Measurements from ENCODE around the gene MIGA2. TPM values are rescaled to one million over a fixed set of nuclear protein-coding genes. Genes with fewer than 3 reads are reported as not detected.
A peak's percentile ranks its signal among the peaks of the same experiment; 100 is the strongest.

Gene MIGA2
- total and polyA plus RNA-seq, 5 donors: 30.3 to 40.7 (median 35.8) TPM

DNA sequence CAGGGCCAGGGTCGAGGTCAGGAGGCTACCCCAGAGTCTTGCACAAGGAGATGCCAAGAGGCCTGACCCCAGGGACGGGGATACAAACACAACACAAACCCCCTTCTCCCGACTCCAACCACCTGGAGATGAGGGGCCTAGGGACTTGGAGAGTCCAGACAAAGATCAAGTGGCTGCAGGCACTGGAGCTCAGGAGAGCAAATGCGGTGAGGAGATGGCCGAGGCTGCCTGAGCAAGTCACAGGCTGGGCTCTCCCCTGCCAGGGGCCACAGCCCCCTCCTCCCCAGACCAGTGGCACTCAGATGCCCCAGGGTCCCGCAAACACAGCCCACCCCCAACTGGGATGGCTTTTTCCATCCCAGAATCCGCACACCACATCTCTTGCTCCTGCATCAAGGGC is 24.1 kb upstream of the MIGA2 start:
- DNase-seq (no peak), ATAC-seq (no peak)
- intact Hi-C loops (cut with DNase I): no loop called here
- WGBS: 89% methylated on average over 7 of the region's 7 CpGs
- Histone ChIP-seq H3K27ac (ENCODE audit: low read length) (no peak overlapping the region), H3K4me3 (ENCODE audit: low read length) (no peak overlapping the region), H3K4me1 (ENCODE audit: control insufficient read depth, insufficient read depth, low read length) (no peaks in the 10 kb centered on the region), H3K9me3 (ENCODE audit: control insufficient read depth, low read length) (no peaks in the 10 kb centered on the region), H3K27me3 (ENCODE audit: control insufficient read depth, insufficient read depth) (no peaks in the 10 kb centered on the region)

GRCh38 chr9:129012893-129013448 is 23.5 kb upstream of the MIGA2 start:
- WGBS: 96% methylated on average over 16 of the region's 16 CpGs
- no peak overlapping the region for H3K27ac ChIP-seq (ENCODE audit: low read length)
- H3K27me3 ChIP-seq (ENCODE audit: control insufficient read depth, insufficient read depth): no peaks in the 10 kb centered on the region
- DNase-seq (peak in 1 of 3 donors; percentile 19), ATAC-seq (no peak)
- H3K4me1 ChIP-seq (ENCODE audit: control insufficient read depth, insufficient read depth, low read length): no peaks in the 10 kb centered on the region
- H3K9me3 ChIP-seq (ENCODE audit: control insufficient read depth, low read length): no peaks in the 10 kb centered on the region
- H3K4me3 ChIP-seq (ENCODE audit: low read length): no peak overlapping the region
- intact Hi-C loops (cut with DNase I): no loop called here

GRCh38 chr9:129013674-129014073 is 22.8 kb upstream of the MIGA2 start:
- Histone ChIP-seq H3K9me3 (ENCODE audit: control insufficient read depth, low read length) (no peaks in the 10 kb centered on the region), H3K4me1 (ENCODE audit: control insufficient read depth, insufficient read depth, low read length) (no peaks in the 10 kb centered on the region), H3K27me3 (ENCODE audit: control insufficient read depth, insufficient read depth) (no peaks in the 10 kb centered on the region), H3K4me3 (ENCODE audit: low read length) (no peak overlapping the region), H3K27ac (ENCODE audit: low read length) (no peak overlapping the region)
- intact Hi-C loops (cut with DNase I): no loop called here
- WGBS: 95% methylated on average over 11 of the region's 11 CpGs
- peak in 1 of 3 donors; percentile 53 for DNase-seq
- no peak for ATAC-seq

- 95% methylated on average over 11 of the region's 11 CpGs for WGBS
- DNase-seq (peak in 1 of 3 donors; percentile 52), ATAC-seq (no peak)
- Histone ChIP-seq H3K9me3 (ENCODE audit: control insufficient read depth, low read length) (no peaks in the 10 kb centered on the region), H3K4me3 (ENCODE audit: low read length) (no peak overlapping the region), H3K27me3 (ENCODE audit: control insufficient read depth, insufficient read depth) (no peaks in the 10 kb centered on the region), H3K27ac (ENCODE audit: low read length) (no peak overlapping the region), H3K4me1 (ENCODE audit: control insufficient read depth, insufficient read depth, low read length) (no peaks in the 10 kb centered on the region)
- intact Hi-C loops (cut with DNase I): no loop called here
Observed at GRCh38 chr9:129014124-129014523, 22.3 kb upstream of the MIGA2 start.

- DNase-seq: no peak
- Histone ChIP-seq H3K27ac (ENCODE audit: low read length) (no peak overlapping the region), H3K4me3 (ENCODE audit: low read length) (no peak overlapping the region), H3K27me3 (ENCODE audit: control insufficient read depth, insufficient read depth) (no peaks in the 10 kb centered on the region), H3K4me1 (ENCODE audit: control insufficient read depth, insufficient read depth, low read length) (no peaks in the 10 kb centered on the region), H3K9me3 (ENCODE audit: control insufficient read depth, low read length) (no peaks in the 10 kb centered on the region)
- WGBS: 82% methylated on average over 8 of the region's 8 CpGs
- intact Hi-C loops (cut with DNase I): no loop called here
- ATAC-seq: no peak
Observed at GRCh38 chr9:129014608-129015007, 21.8 kb upstream of the MIGA2 start.

DNA sequence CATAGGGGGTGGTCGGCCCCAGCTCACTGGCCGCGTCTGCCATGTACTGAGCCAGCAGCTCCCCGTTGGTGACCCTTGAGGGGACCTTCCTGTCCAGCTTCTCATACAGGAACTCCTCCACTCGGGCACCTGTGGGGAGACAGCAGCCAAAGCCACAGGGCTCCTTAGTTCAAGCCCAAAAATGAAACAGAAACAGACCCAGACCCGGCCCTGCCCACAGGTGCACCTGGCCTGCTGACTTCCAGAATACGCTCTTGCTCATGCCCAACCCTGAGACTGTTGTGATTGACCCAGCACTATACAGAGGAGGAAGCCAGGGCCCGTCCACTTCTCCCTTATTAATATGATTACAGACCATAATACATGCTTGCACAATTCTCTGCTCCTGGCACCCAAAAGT is 15.3 kb upstream of the MIGA2 start:
- Histone ChIP-seq H3K4me3 (ENCODE audit: low read length) (no peak overlapping the region), H3K27ac (ENCODE audit: low read length) (no peak overlapping the region), H3K9me3 (ENCODE audit: control insufficient read depth, low read length) (no peaks in the 10 kb centered on the region), H3K27me3 (ENCODE audit: control insufficient read depth, insufficient read depth) (no peaks in the 10 kb centered on the region), H3K4me1 (ENCODE audit: control insufficient read depth, insufficient read depth, low read length) (no peaks in the 10 kb centered on the region)
- intact Hi-C loops (cut with DNase I): no loop called here
- 70% methylated on average over 8 of the region's 8 CpGs for WGBS
- no peak for DNase-seq
- ATAC-seq: no peak

GRCh38 chr9:129022037-129022436 is 14.4 kb upstream of the MIGA2 start:
- Histone ChIP-seq H3K27ac (ENCODE audit: low read length) (no peak overlapping the region), H3K4me3 (ENCODE audit: low read length) (no peak overlapping the region), H3K27me3 (ENCODE audit: control insufficient read depth, insufficient read depth) (no peaks in the 10 kb centered on the region), H3K4me1 (ENCODE audit: control insufficient read depth, insufficient read depth, low read length) (no peaks in the 10 kb centered on the region), H3K9me3 (ENCODE audit: control insufficient read depth, low read length) (no peaks in the 10 kb centered on the region)
- DNase-seq: peak in 1 of 3 donors; percentile 23
- intact Hi-C loops (cut with DNase I): no loop called here
- ATAC-seq: no peak
- 87% methylated on average over 9 of the region's 9 CpGs for WGBS

DNA sequence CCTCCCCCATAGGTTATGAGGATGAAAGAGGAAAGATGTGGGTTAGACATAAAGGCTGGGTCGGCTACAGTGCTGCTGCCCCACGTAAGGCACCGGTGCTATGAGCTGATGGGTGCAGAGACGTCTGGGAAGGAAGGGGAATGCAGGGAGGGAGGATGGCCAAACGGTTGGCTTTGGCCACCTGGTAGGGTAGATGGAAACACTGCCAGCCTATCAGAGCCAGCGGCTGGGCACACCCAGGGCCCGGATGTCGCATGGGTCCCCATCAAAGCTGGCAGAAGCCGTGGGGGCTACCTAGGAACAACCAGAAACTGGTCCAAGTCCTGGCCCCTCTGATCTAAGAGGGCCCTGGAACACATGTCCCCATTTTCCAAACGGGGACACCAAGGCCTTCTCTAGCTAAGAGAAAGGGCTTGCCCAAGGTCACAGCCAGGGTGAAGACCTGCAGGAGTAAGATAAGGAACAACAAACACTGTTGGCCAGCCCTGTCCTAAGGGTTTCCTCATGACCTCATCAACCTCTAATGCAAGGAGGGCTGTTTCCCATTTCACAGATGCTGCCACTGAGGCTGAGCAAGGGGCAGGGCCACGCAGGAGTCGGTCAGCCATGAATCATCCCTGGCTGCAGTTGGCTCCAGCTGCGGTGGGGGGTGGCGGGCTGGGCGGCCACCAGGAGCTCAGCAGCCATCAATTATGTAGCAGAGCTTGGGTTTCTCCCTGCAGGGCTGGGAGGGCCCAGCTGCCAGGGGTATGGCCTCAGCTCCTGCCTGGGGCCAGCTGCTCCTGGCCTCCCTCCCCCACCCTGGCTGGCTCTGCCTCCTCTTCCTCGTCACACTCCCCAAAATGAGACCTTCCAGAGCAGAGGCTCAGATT is 13.2 kb upstream of the MIGA2 start:
- peak in 1 of 2 donors; percentile 5 for ATAC-seq
- DNase-seq: peak; percentile 77 to 87 (median 82)
- intact Hi-C loops (cut with DNase I): no loop called here
- Histone ChIP-seq H3K9me3 (ENCODE audit: control insufficient read depth, low read length) (no peaks in the 10 kb centered on the region), H3K27ac (ENCODE audit: low read length) (no peak overlapping the region), H3K4me3 (ENCODE audit: low read length) (no peak overlapping the region), H3K4me1 (ENCODE audit: control insufficient read depth, insufficient read depth, low read length) (peaks cover 3% of the 10 kb centered on the region), H3K27me3 (ENCODE audit: control insufficient read depth, insufficient read depth) (no peaks in the 10 kb centered on the region)
- WGBS: 69% methylated on average over 16 of the region's 16 CpGs

DNA sequence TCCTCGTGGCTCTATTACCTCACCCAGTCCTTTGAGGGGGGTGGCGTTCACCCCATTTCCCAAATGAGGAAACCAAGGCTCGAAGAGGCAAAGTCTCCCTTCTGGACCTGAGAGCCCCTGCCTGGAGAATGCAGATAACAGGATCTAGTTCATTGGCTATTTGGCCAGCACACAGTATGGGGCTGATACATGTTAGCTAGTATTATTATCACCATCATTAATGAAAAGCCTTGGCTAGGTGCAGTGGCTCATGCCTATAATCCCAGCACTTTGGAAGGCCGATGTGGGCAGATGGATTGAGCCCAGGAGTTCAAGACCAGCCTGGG is 12.6 kb upstream of the MIGA2 start:
- no peak for ATAC-seq
- Histone ChIP-seq H3K27ac (ENCODE audit: low read length) (no peak overlapping the region), H3K27me3 (ENCODE audit: control insufficient read depth, insufficient read depth) (no peaks in the 10 kb centered on the region), H3K4me1 (ENCODE audit: control insufficient read depth, insufficient read depth, low read length) (peaks cover 3% of the 10 kb centered on the region), H3K4me3 (ENCODE audit: low read length) (no peak overlapping the region), H3K9me3 (ENCODE audit: control insufficient read depth, low read length) (no peaks in the 10 kb centered on the region)
- DNase-seq: no peak
- WGBS: 59% methylated on average over 4 of the region's 4 CpGs
- intact Hi-C loops (cut with DNase I): no loop called here

DNA sequence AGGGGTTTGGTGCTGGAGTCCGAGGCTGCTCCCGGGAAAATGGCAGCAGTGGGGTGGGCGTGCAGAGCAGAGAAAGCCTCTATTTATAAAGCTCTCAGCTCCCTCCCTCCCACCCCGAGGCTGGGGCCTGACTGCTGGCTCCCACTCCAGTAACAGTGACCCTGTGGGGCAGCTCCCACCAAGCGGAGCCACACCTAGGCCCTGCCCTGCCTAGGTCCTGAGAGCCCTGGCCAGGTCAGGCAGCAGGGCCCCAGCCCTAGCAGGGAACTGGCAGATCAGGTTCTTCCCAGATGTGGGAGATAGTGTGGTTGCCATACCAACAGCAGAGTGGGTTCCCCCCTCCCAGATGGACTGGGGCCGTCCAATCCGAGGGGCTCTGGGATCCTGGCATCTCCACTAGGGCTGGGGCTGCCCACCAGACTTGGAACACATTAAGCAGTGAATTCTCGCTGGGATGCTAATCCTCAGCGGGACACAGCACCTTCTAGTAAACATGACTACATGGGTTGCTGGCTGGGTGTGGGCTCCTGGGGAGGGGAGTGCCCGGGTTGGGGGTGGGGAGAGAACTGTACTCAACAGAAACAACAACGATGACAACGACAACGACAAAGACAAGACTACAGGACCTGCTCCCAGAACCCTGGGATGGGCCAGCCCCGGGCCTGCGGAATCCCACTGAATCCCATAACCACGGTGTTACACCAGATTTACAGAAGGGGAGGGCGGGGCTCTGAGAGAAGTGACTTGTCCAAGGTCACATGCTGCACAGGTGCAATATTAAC is 9.8 kb upstream of the MIGA2 start:
- no peak overlapping the region for H3K27ac ChIP-seq (ENCODE audit: low read length)
- ATAC-seq (no peak), DNase-seq (no peak)
- H3K4me1 ChIP-seq (ENCODE audit: control insufficient read depth, insufficient read depth, low read length): peaks cover 3% of the 10 kb centered on the region
- H3K9me3 ChIP-seq (ENCODE audit: control insufficient read depth, low read length): no peaks in the 10 kb centered on the region
- no peaks in the 10 kb centered on the region for H3K27me3 ChIP-seq (ENCODE audit: control insufficient read depth, insufficient read depth)
- H3K4me3 ChIP-seq (ENCODE audit: low read length): no peak overlapping the region
- WGBS: 49% methylated on average over 17 of the region's 17 CpGs
- intact Hi-C loops (cut with DNase I): no loop called here

DNA sequence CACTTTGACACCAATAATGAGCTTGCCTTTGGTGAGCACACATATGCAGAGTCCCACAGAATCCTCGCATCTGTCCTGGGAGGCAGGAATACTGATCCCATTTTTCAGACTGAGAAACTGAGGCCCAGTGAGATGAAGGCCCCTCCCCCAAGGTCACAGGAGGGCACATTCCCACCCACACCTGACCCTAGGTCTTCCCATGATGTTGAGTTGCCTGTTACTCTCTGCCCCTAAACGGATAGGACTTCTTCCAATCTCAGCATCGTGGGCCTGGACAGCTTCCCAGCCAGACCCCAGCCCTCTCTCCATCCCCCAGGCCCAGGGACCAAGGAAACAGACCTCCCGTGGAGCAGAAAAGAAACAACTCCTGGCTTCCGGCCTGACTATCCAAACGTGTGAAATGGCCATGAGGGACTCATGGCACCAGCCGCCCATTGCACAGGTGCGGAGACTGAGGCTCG is 9.2 kb upstream of the MIGA2 start:
- no peak overlapping the region for H3K27ac ChIP-seq (ENCODE audit: low read length)
- WGBS: 37% methylated on average over 9 of the region's 9 CpGs
- no peak for ATAC-seq
- no peaks in the 10 kb centered on the region for H3K9me3 ChIP-seq (ENCODE audit: control insufficient read depth, low read length)
- no peak for DNase-seq
- H3K4me3 ChIP-seq (ENCODE audit: low read length): peak overlapping the region; percentile 63
- intact Hi-C loops (cut with DNase I): no loop called here
- peaks cover 3% of the 10 kb centered on the region for H3K4me1 ChIP-seq (ENCODE audit: control insufficient read depth, insufficient read depth, low read length)
- H3K27me3 ChIP-seq (ENCODE audit: control insufficient read depth, insufficient read depth): no peaks in the 10 kb centered on the region

Measured in right cardiac atrium (tissue), 5 donors.